Measurements from ENCODE around the gene GPRC5D.

The GPRC5D gene

DNA sequence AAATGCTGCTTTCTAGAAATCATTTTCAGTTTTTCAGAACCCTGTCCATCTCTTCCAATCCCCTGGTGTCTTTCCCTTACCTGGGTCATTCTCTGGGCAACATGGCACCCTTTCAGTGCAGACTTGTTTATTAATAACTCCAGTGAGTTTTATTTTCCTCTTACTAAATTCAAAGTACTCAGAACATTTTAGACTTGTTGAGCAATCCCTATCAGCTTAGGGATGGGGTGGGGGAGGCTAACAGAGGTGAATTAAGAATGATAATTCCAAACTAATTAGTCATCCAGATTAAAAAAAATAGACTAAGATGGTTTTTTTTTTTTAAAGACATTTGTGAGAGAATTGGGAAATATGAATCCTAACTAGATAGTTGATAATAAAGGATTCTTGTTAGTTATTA is 49.9 kb downstream of the GPRC5D start:
- TF ChIP-seq, protein P1, sequence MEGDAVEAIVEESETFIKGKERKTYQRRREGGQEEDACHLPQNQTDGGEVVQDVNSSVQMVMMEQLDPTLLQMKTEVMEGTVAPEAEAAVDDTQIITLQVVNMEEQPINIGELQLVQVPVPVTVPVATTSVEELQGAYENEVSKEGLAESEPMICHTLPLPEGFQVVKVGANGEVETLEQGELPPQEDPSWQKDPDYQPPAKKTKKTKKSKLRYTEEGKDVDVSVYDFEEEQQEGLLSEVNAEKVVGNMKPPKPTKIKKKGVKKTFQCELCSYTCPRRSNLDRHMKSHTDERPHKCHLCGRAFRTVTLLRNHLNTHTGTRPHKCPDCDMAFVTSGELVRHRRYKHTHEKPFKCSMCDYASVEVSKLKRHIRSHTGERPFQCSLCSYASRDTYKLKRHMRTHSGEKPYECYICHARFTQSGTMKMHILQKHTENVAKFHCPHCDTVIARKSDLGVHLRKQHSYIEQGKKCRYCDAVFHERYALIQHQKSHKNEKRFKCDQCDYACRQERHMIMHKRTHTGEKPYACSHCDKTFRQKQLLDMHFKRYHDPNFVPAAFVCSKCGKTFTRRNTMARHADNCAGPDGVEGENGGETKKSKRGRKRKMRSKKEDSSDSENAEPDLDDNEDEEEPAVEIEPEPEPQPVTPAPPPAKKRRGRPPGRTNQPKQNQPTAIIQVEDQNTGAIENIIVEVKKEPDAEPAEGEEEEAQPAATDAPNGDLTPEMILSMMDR (IDR thresholded peaks at IDR 0.05; ENCODE audit: low read length, missing control alignments) = no peak
- H3K4me3 ChIP-seq (replicated peaks; ENCODE audit: low read depth, low read length) = peak overlapping the region; percentile 21
- peak; percentile 83 for DNase-seq (ENCODE audit: low read depth)

DNA sequence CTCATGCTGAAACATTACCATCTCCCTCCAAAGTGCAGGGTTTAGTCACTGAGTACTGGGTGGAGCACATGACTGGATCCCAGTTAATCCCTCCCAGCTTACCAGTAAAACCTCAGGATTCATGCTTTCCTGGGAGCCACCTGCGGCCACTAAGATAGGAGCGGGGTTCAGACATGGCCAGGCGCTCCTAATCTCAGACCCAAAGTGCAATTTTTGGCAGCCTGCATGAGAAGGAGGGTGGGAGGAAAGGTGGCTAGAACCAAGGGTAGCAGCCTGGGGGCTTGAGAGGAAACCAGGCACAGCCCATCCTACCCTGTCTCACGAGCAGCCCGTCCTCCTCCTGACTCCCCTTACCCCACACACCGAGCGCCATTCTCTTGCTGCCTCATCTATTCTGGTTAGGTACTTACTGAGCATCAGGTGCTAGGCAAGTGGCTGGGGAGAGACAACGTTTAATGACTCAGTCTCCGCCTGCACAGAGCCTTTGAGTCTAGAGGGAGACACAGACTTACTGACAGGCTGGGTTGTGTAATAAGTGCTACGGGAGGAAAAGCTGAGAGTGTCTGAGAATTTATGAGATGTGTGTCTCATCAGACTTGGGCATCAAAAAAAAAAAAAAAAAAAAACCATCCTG is 50.7 kb downstream of the GPRC5D start:
- peak overlapping the region; percentile 28 for H3K4me3 ChIP-seq (replicated peaks; ENCODE audit: low read depth, low read length)
- DNase-seq (ENCODE audit: low read depth) = peak; percentile 94
- TF ChIP-seq, protein P1 (IDR thresholded peaks at IDR 0.05; ENCODE audit: low read length, missing control alignments) = no peak

DNA sequence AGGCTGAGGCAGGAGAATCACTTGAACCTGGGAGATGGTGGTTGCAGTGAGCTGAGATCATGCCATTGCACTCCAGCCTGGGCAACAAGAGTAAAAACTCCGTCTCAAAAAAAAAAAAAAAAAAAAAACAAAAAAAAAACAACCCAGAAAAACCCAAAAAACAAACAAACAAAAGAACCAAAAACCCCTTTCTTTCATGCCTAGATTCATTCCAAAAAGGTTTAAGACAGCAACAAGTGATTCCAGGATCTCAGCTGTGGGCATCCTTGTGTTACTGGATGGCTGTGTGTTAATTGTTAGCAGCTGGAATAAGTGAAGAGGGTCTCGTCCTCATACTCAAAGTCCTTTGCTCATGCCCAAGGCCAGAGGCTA is 51.2 kb downstream of the GPRC5D start:
- TF ChIP-seq, protein P1 (IDR thresholded peaks at IDR 0.05; ENCODE audit: low read length, missing control alignments) = no peak
- H3K4me3 ChIP-seq (replicated peaks; ENCODE audit: low read depth, low read length) = no peak overlapping the region
- no peak for DNase-seq (ENCODE audit: low read depth)

DNA sequence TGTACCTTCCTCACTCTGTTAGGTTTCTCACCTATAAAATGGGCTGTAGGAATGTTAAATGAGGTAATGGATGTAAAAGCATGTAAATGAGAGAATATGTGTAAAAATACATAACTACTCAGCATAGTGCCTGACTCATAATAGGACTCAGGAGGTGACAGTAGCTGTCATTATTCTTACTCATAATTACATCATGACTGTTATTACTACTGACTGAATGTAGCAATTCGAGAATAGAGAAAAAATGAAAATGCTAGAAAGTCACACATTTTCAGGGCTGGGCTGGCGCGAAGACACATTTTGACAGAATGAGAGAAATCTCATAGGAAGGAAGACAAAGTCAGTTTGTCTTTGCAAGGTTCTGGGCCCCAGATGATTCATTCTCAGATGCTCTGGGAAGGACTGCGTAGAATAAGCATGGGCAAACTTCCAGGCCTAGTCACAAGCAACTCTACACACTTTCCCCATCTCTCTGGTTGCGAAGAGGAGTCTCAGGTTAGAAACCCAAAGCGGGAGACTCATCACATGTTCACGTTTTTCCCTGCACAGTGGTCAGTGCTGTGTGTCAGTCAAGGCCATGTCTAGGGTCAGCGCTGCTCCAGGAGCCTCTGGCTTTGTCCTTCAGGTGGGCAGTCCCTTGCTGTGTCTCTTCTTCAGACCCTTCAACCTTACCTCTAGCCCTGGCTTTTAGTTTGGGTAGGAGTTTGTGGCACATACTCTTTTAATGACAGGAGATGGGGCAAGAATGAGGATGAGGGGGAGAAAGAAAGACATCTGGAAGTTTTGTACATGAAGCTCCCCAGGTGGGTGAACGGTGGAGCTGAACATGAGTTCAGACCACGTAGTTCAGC is 52.2 kb downstream of the GPRC5D start:
- H3K4me3 ChIP-seq (replicated peaks; ENCODE audit: low read depth, low read length) = peak overlapping the region; percentile 13
- peak; percentile 97 for DNase-seq (ENCODE audit: low read depth)
- TF ChIP-seq, protein P1 (IDR thresholded peaks at IDR 0.05; ENCODE audit: low read length, missing control alignments) = no peak

DNA sequence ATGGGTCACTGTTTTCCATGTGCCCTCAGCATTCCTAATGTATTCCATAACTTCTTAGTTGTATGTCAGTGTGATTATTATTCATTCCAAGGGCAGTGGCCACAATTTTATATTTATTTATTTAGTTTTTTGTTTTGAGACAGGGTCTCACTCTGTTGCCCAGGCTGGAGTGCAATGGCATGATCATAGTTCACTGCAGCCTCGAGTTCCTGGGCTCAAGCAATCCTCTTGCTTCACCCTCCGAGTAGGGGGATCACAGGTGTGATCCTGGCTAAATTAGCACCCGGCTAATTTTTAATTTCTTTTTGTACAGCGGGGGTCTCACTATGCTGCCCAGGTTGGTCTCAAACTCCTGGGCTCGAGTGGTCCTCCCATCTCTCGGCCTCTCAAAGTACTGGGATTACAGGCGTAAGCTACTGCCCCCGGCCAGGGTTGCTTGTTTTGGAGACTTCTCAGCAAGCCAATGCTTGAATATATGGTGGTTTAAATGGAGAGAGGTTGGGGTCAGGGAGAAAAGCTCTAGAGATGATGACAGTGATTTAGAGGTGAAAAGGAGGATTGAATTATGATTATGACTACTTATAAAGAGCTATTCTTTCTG is 53.0 kb downstream of the GPRC5D start:
- TF ChIP-seq, protein P1 (IDR thresholded peaks at IDR 0.05; ENCODE audit: low read length, missing control alignments) = no peak
- H3K4me3 ChIP-seq (replicated peaks; ENCODE audit: low read depth, low read length) = no peak overlapping the region
- DNase-seq (ENCODE audit: low read depth) = no peak

DNA sequence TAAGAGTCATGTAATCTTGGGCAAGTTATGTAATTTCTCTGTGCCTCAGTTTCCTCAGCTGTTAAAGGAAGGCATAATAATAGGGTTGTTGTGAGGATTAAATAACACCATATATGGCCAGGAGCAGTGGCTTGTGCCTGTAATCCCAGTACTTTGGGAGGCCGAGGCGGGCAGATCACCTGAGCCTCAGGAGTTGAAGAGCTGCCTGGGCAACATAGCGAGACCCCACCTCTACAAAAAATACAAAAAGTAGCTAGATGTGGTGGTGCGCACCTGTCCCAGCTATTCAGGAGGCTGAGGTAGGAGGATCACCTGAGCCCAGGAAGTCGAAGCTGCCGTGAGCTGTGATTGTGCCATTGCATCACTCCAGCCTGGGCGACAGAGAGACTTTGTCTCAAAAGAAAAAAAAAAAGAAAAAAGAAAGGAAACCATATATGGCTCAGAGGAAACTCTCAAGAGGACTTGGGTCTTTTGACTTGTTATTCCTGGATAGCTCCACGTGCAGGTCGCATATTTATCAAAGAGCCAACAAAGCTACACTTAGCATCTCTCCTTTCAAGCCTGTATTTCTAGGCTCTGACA is 53.7 kb downstream of the GPRC5D start:
- DNase-seq (ENCODE audit: low read depth) = no peak
- H3K4me3 ChIP-seq (replicated peaks; ENCODE audit: low read depth, low read length) = no peak overlapping the region
- TF ChIP-seq, protein P1 (IDR thresholded peaks at IDR 0.05; ENCODE audit: low read length, missing control alignments) = no peak
